Measurements from ENCODE around the gene PSMA5. TPM values are rescaled to one million over a fixed set of nuclear protein-coding genes. Genes with fewer than 3 reads are reported as not detected.

Gene PSMA5
- total RNA-seq, 1 donor from 2014 or later: 143 TPM

DNA sequence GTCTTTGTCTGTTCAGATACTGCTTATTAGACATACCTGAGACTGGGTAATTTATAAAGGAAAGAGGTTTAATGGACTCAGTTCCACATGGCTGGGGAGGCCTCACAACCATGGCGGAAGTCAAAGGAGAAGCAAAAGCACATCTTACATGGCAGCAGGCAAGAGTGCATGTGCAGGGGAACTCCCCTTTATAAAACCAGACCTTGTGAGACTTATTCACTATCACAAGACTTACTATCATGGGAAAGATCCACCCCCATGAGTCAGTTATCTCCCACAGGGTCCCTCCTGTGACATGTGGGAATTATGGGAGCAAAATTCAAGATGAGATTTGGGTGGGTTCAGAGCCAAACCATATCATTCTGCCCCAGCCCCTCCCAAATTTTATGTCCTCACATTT lies 7.1 kb upstream of the PSMA5 start:
- FAIRE-seq: no peak
- no peaks in the 10 kb centered on the region for H3K4me1 Mint-ChIP-seq (ENCODE audit: low read depth, unreplicated experiment)
- no peak overlapping the region for H3K27ac ChIP-seq (ENCODE audit: low read depth, low read length)
- no peak for DNase-seq (ENCODE audit: low read depth)
- H3K36me3 Mint-ChIP-seq (ENCODE audit: low read depth, unreplicated experiment): peaks cover 2% of the 10 kb centered on the region
- H3K4me2 ChIP-seq (ENCODE audit: low read length): no peak overlapping the region
- no peaks in the 10 kb centered on the region for H3K36me3 ChIP-seq (ENCODE audit: insufficient read depth, low read length)
- H3K4me3 ChIP-seq (ENCODE audit: insufficient read depth, low read depth, low read length): no peak overlapping the region
- no peaks in the 10 kb centered on the region for H4K20me1 ChIP-seq (ENCODE audit: insufficient read depth, low read length)
- peaks cover 3% of the 10 kb centered on the region for H3K4me1 ChIP-seq (ENCODE audit: insufficient read depth, low read length)
- no peaks in the 10 kb centered on the region for H3K79me2 ChIP-seq (ENCODE audit: insufficient read depth, low read length)
- no peak overlapping the region for H2AFZ ChIP-seq (ENCODE audit: low read depth, low read length)
- no peaks in the 10 kb centered on the region for H3K27me3 Mint-ChIP-seq (ENCODE audit: low read depth, unreplicated experiment)
- H3K27ac Mint-ChIP-seq (ENCODE audit: unreplicated experiment): no peak overlapping the region
- TF ChIP-seq EZH2 (IDR thresholded peaks at IDR 0.05; ENCODE audit: insufficient read depth, low read length): no peak
- no peak for TF ChIP-seq CTCF (IDR thresholded peaks at IDR 0.05; ENCODE audit: insufficient read depth, low read depth, low read length)
- H3K9me3 Mint-ChIP-seq (ENCODE audit: unreplicated experiment): peaks cover 4% of the 10 kb centered on the region
- H3K9me3 ChIP-seq (ENCODE audit: insufficient read depth, low read depth, low read length): no peaks in the 10 kb centered on the region
- H3K27me3 ChIP-seq (ENCODE audit: insufficient read depth, low read length): no peaks in the 10 kb centered on the region
- H3K9ac ChIP-seq (ENCODE audit: low read length): no peak overlapping the region
- no peak overlapping the region for H3K4me3 Mint-ChIP-seq (ENCODE audit: unreplicated experiment)

DNA sequence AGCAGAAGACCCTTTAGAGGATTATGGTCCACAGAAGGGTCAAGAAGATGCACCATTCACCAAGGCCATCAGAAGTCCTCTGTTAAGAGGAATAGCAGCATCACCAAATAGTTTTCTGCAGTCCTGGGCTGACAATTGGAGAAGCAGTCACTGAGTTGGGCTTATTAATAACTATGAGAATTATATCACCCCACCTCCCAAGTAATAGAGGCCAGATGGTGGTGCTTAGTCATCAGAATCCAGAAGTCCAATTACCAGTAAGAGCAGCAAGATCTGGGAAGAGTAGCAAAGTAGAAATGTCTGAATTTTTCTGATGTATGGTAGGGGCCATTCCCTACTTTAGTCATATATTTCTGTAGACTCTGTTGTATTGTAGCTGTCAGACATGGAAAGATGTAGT lies 6.1 kb upstream of the PSMA5 start:
- no peaks in the 10 kb centered on the region for H3K27me3 Mint-ChIP-seq (ENCODE audit: low read depth, unreplicated experiment)
- DNase-seq (ENCODE audit: low read depth) (no peak), FAIRE-seq (no peak)
- Histone ChIP-seq H3K4me2 (ENCODE audit: low read length) (no peak overlapping the region), H3K4me3 (ENCODE audit: insufficient read depth, low read depth, low read length) (no peak overlapping the region), H3K9me3 (ENCODE audit: insufficient read depth, low read depth, low read length) (no peaks in the 10 kb centered on the region), H3K36me3 (ENCODE audit: insufficient read depth, low read length) (no peaks in the 10 kb centered on the region), H2AFZ (ENCODE audit: low read depth, low read length) (no peak overlapping the region), H3K79me2 (ENCODE audit: insufficient read depth, low read length) (peaks cover 3% of the 10 kb centered on the region), H4K20me1 (ENCODE audit: insufficient read depth, low read length) (no peaks in the 10 kb centered on the region), H3K9ac (ENCODE audit: low read length) (no peak overlapping the region), H3K27ac (ENCODE audit: low read depth, low read length) (no peak overlapping the region), H3K27me3 (ENCODE audit: insufficient read depth, low read length) (no peaks in the 10 kb centered on the region), H3K4me1 (ENCODE audit: insufficient read depth, low read length) (no peaks in the 10 kb centered on the region)
- no peak overlapping the region for H3K4me3 Mint-ChIP-seq (ENCODE audit: unreplicated experiment)
- peaks cover 4% of the 10 kb centered on the region for H3K9me3 Mint-ChIP-seq (ENCODE audit: unreplicated experiment)
- TF ChIP-seq EZH2 (IDR thresholded peaks at IDR 0.05; ENCODE audit: insufficient read depth, low read length): no peak
- TF ChIP-seq CTCF (IDR thresholded peaks at IDR 0.05; ENCODE audit: insufficient read depth, low read depth, low read length): no peak
- peaks cover 2% of the 10 kb centered on the region for H3K36me3 Mint-ChIP-seq (ENCODE audit: low read depth, unreplicated experiment)
- no peak overlapping the region for H3K27ac Mint-ChIP-seq (ENCODE audit: unreplicated experiment)
- H3K4me1 Mint-ChIP-seq (ENCODE audit: low read depth, unreplicated experiment): no peaks in the 10 kb centered on the region

- no peaks in the 10 kb centered on the region for H3K27me3 ChIP-seq (ENCODE audit: insufficient read depth, low read length)
- peak overlapping the region; percentile 91 for H3K9ac ChIP-seq (ENCODE audit: low read length)
- DNase-seq (ENCODE audit: low read depth) (no peak), FAIRE-seq (no peak)
- peak overlapping the region; percentile 93 for H3K4me3 Mint-ChIP-seq (ENCODE audit: unreplicated experiment)
- no peaks in the 10 kb centered on the region for H3K27me3 Mint-ChIP-seq (ENCODE audit: low read depth, unreplicated experiment)
- H3K27ac ChIP-seq (ENCODE audit: low read depth, low read length): peak overlapping the region; percentile 84
- H3K9me3 ChIP-seq (ENCODE audit: insufficient read depth, low read depth, low read length): no peaks in the 10 kb centered on the region
- H3K4me1 ChIP-seq (ENCODE audit: insufficient read depth, low read length): peaks cover 8% of the 10 kb centered on the region
- no peaks in the 10 kb centered on the region for H3K9me3 Mint-ChIP-seq (ENCODE audit: unreplicated experiment)
- peak overlapping the region; percentile 13 for H3K27ac Mint-ChIP-seq (ENCODE audit: unreplicated experiment)
- peaks cover 16% of the 10 kb centered on the region for H3K4me1 Mint-ChIP-seq (ENCODE audit: low read depth, unreplicated experiment)
- peak overlapping the region; percentile 97 for H3K4me2 ChIP-seq (ENCODE audit: low read length)
- no peaks in the 10 kb centered on the region for H3K36me3 Mint-ChIP-seq (ENCODE audit: low read depth, unreplicated experiment)
- H4K20me1 ChIP-seq (ENCODE audit: insufficient read depth, low read length): peaks cover 28% of the 10 kb centered on the region
- H3K4me3 ChIP-seq (ENCODE audit: insufficient read depth, low read depth, low read length): peak overlapping the region; percentile 92
- TF ChIP-seq CTCF (IDR thresholded peaks at IDR 0.05; ENCODE audit: insufficient read depth, low read depth, low read length) (no peak), EZH2 (IDR thresholded peaks at IDR 0.05; ENCODE audit: insufficient read depth, low read length) (no peak)
- H3K79me2 ChIP-seq (ENCODE audit: insufficient read depth, low read length): peaks cover 43% of the 10 kb centered on the region
- peak overlapping the region; percentile 84 for H2AFZ ChIP-seq (ENCODE audit: low read depth, low read length)
- no peaks in the 10 kb centered on the region for H3K36me3 ChIP-seq (ENCODE audit: insufficient read depth, low read length)
These were observed 871 bp upstream of the PSMA5 start for GRCh38 chr1:109427171-109427467.
